ENCODE results near the gene ADARB1. TPM values are rescaled to one million over a fixed set of nuclear protein-coding genes. Genes with fewer than 3 reads are reported as not detected.

The ADARB1 gene
- total and polyA plus RNA-seq, 2 of the 8 experiments (the other 6 are each of a cell fraction or from before 2014, with no cell fraction given): 4.7 to 14.9 TPM

DNA sequence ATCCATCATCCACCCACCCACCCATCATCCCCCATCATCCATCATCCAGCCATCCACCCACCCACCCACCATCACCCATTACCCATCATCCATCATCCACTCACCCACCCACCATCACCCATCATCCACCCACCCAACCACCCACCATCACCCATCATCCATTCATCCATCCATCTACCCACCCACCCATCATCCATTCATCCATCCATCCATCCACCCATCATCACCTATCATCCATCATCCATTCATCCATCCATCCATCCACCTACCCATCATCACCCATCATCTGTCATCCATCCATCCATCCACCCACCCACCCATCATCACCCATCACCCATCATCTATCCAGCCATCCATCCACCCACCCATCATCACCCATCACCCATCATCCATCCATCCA, 81.5 kb downstream of the ADARB1 start:
- H3K4me2 ChIP-seq (ENCODE audit: insufficient read depth in 1 of 2, low read depth in 2 of 2, low read length in 2 of 2): no peak overlapping the region
- H3K56ac ChIP-seq (replicated peaks; ENCODE audit: insufficient read length, low read depth, low read length): peak overlapping the region; percentile 87
- no peak overlapping the region for H2BK20ac ChIP-seq (ENCODE audit: low read length)
- H3K9me3 ChIP-seq (ENCODE audit: insufficient read depth in 2 of 2, low read depth in 1 of 2, low read length in 1 of 2): no peaks in the 10 kb centered on the region
- H3K14ac ChIP-seq (ENCODE audit: insufficient read length): no peak overlapping the region
- FAIRE-seq (peak; percentile 85), DNase-seq (ENCODE audit: low read depth in 1 of 2, low spot score in 2 of 2) (peak in 1 of 2 experiments; percentile 4)
- H3K4ac ChIP-seq (replicated peaks; ENCODE audit: insufficient read length, low read depth, low read length): no peak overlapping the region
- no peak overlapping the region for H3K9ac ChIP-seq (replicated peaks in 1 of 4; ENCODE audit: extremely low read depth in 1 of 4, low read depth in 3 of 4, low read length in 3 of 4)
- no peak overlapping the region for H3K4me3 ChIP-seq (ENCODE audit: extremely low read depth in 1 of 4, insufficient read depth in 2 of 4, low read depth in 3 of 4, low read length in 4 of 4)
- H3K27ac ChIP-seq (ENCODE audit: low read depth, low read length): no peak overlapping the region
- no peak overlapping the region for H4K8ac ChIP-seq (ENCODE audit: extremely low read depth, insufficient read depth, low read length)
- H2BK12ac ChIP-seq (ENCODE audit: low read depth, low read length): no peak overlapping the region
- no peak overlapping the region for H2BK120ac ChIP-seq (replicated peaks; ENCODE audit: low read depth, low read length)
- TF ChIP-seq POU5F1 (IDR thresholded peaks at IDR 0.05; ENCODE audit: low read depth, low read length) (no peak), SUZ12 (IDR thresholded peaks at IDR 0.05; ENCODE audit: low read length) (no peak), CHD1 (IDR thresholded peaks at IDR 0.05; ENCODE audit: low read depth, low read length) (no peak), YY1 (IDR thresholded peaks at IDR 0.05; ENCODE audit: low read depth, low read length) (no peak), RFX5 (IDR thresholded peaks at IDR 0.05; ENCODE audit: borderline replicate concordance, low read depth, low read length) (no peak), RAD21 (IDR thresholded peaks at IDR 0.05 in 1 of 2, conservative IDR thresholded peaks at IDR 0.05 in 1 of 2; ENCODE audit: low read depth in 2 of 2, low read length in 2 of 2) (no peak), POLR2A (IDR thresholded peaks at IDR 0.05; ENCODE audit: control extremely low read depth in 1 of 2, low read depth in 2 of 2, low read length in 2 of 2) (no peak)
- no peak overlapping the region for H3K23ac ChIP-seq (ENCODE audit: insufficient read length)
- no peak overlapping the region for H3K18ac ChIP-seq (ENCODE audit: extremely low read depth, low read length)
- H2AK5ac ChIP-seq (ENCODE audit: low read depth, low read length): no peak overlapping the region
- no peak overlapping the region for H2BK5ac ChIP-seq (ENCODE audit: low read depth, low read length)
- H3K79me1 ChIP-seq (ENCODE audit: low read depth, low read length): no peaks in the 10 kb centered on the region
- no peak overlapping the region for H2AFZ ChIP-seq (ENCODE audit: low read length)
- H4K20me1 ChIP-seq (replicated peaks in 1 of 2; ENCODE audit: control insufficient read depth in 1 of 2, insufficient read depth in 2 of 2, low read length in 2 of 2): peaks cover 0 to 6% of the 10 kb centered on the region in 2 experiments
- H4K91ac ChIP-seq (replicated peaks; ENCODE audit: insufficient read length, low read length): no peak overlapping the region
- H3K27me3 ChIP-seq (replicated peaks in 1 of 4; ENCODE audit: control insufficient read depth in 3 of 4, extremely low read depth in 1 of 4, insufficient read depth in 3 of 4, low read length in 3 of 4): no peaks in the 10 kb centered on the region
- no peaks in the 10 kb centered on the region for H3K79me2 ChIP-seq (ENCODE audit: control insufficient read depth in 1 of 2, insufficient read depth in 2 of 2, low read length in 2 of 2)
- no peaks in the 10 kb centered on the region; a peak in 1 of 7 replicates for H3K4me1 ChIP-seq (replicated peaks in 1 of 4; ENCODE audit: control insufficient read depth in 3 of 4, insufficient read depth in 4 of 4, low read length in 3 of 4)
- H2BK15ac ChIP-seq (ENCODE audit: low read length): no peak overlapping the region
- no peaks in the 10 kb centered on the region for H3K36me3 ChIP-seq (ENCODE audit: control insufficient read depth in 2 of 4, insufficient read depth in 4 of 4, low read length in 3 of 4)
- H3K23me2 ChIP-seq (ENCODE audit: low read depth, low read length): peaks cover 11% of the 10 kb centered on the region; the same call in 1 of the 2 replicates
- no peak overlapping the region for H4K5ac ChIP-seq (ENCODE audit: insufficient read length, low read depth, low read length)
- ChIA-PET POLR2A (ENCODE audit: partially characterized antibody) (no interaction called here), CTCF (ENCODE audit: partially characterized antibody) (no interaction called here)

Data from H1 (cell line).